K562 (cell line): ENCODE data around the gene COL7A1. TPM values are rescaled to one million over a fixed set of nuclear protein-coding genes. Genes with fewer than 3 reads are reported as not detected.

Experiments
- CHD4 ChIP-seq: fragments of 200-600 bp; sonication (generic); IDR thresholded peaks from 3 replicates; pipeline ENCODE4 v1.6.1; 2012; ENCODE audit warnings: low read depth, mild to moderate bottlenecking, mixed read lengths, low read length, inconsistent platforms; ENCODE audit not compliant: insufficient read depth, insufficient replicate concordance, poor library complexity, severe bottlenecking
- E4F1 ChIP-seq: fragments of 250-450 bp; sonication (Bioruptor Pico); IDR thresholded peaks from 2 replicates; pipeline ENCODE4 v1.5.0; 2021; ENCODE audit warnings: mild to moderate bottlenecking, borderline replicate concordance
- EWSR1 ChIP-seq: fragments of 450-650 bp; IDR thresholded peaks from 2 replicates; pipeline ENCODE4 v1.6.1; 2018; ENCODE audit warnings: borderline replicate concordance, mild to moderate bottlenecking, low read depth, moderate library complexity; ENCODE audit not compliant: partially characterized antibody
- HIVEP1 ChIP-seq: fragments of 250-450 bp; sonication (Bioruptor Pico); IDR thresholded peaks from 2 replicates; pipeline ENCODE4 v1.4.0; 2020; ENCODE audit warnings: mild to moderate bottlenecking
- MXI1 ChIP-seq: IDR thresholded peaks from 2 replicates; pipeline ENCODE4 v1.6.1; 2011; ENCODE audit warnings: low read depth, mild to moderate bottlenecking, improper control_type of control experiment, low read length
- TRIM24 ChIP-seq, 2 experiments: fragments of 450-650 bp; IDR thresholded peaks; 2 replicates each; pipeline ENCODE4 v1.6.1; 2016
- ZNF436 ChIP-seq: fragments of 250-450, 450-650 bp; sonication (Bioruptor Pico); formaldehyde crosslinking; IDR thresholded peaks from 2 replicates; pipeline ENCODE4 v1.7.0; 2020; ENCODE audit warnings: mild to moderate bottlenecking
- polyA plus RNA-seq, 8 experiments: library from polyadenylated mRNA; depleted of rRNA in 4 of 8; stranded (reverse) in 5 of 8; unstranded in 3 of 8; fragments of >200 nt; fragmentation: Nextera tagmentation in 2 of 8; fragmentation: Illumina TruSeq in 1 of 8; extraction: Ambion mirVana in 2 of 8; extraction: Trizol in 1 of 8; gene quantifications; 2 replicates each; pipeline versions ENCODE4 v1.2.1 to v1.2.3, GENCODE V29; 2011 to 2014; ENCODE audit warnings: inconsistent platforms in 1 of 8, missing spikeins in 1 of 8
- total RNA-seq, 7 experiments: library from RNA; depleted of rRNA in 6 of 7; stranded (reverse); fragments of >200 nt in 6 of 7; fragmentation: Illumina TruSeq in 2 of 7; extraction: Trizol in 2 of 7; gene quantifications; 2 replicates each; pipeline versions ENCODE4 v1.2.1 to v1.2.3, GENCODE V29; 2011 to 2021; ENCODE audit warnings: low replicate concordance in 1 of 7
- TF ChIP-seq, protein P1 (sequence below): fragments of 250-450 bp; sonication (Bioruptor Pico); IDR thresholded peaks from 2 replicates; pipeline ENCODE4 v1.8.0; 2021; ENCODE audit warnings: moderate library complexity, mild to moderate bottlenecking, inconsistent platforms
- TF ChIP-seq, protein P2 (sequence below), 2 experiments: fragments of 450-650 bp; IDR thresholded peaks; 2 replicates each; pipeline ENCODE4 v1.6.1; 2016; ENCODE audit warnings: mild to moderate bottlenecking in 2 of 2, borderline replicate concordance in 1 of 2, low read depth in 1 of 2, moderate library complexity in 1 of 2
- TF ChIP-seq, protein P3 (sequence below): fragments of 450-650 bp; formaldehyde crosslinking; IDR thresholded peaks from 2 replicates; pipeline ENCODE4 v1.4.0; 2020; ENCODE audit warnings: mild to moderate bottlenecking, moderate library complexity

The COL7A1 gene
- total and polyA plus RNA-seq, 9 of the 15 experiments (the other 6 are each of a cell fraction or from before 2014, with no cell fraction given) = 0.09 to 0.66 (median 0.35) TPM; not detected in 3

- TF ChIP-seq, protein P1, sequence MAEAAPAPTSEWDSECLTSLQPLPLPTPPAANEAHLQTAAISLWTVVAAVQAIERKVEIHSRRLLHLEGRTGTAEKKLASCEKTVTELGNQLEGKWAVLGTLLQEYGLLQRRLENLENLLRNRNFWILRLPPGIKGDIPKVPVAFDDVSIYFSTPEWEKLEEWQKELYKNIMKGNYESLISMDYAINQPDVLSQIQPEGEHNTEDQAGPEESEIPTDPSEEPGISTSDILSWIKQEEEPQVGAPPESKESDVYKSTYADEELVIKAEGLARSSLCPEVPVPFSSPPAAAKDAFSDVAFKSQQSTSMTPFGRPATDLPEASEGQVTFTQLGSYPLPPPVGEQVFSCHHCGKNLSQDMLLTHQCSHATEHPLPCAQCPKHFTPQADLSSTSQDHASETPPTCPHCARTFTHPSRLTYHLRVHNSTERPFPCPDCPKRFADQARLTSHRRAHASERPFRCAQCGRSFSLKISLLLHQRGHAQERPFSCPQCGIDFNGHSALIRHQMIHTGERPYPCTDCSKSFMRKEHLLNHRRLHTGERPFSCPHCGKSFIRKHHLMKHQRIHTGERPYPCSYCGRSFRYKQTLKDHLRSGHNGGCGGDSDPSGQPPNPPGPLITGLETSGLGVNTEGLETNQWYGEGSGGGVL (CRISPR knock-in tag) = no peak
- TF ChIP-seq MXI1 = no peak
- no peak for TF ChIP-seq E4F1 (CRISPR knock-in tag)
- TF ChIP-seq CHD4 = no peak
- TF ChIP-seq EWSR1 = no peak
- TF ChIP-seq ZNF436 (CRISPR knock-in tag) = no peak
- TF ChIP-seq, protein P2, sequence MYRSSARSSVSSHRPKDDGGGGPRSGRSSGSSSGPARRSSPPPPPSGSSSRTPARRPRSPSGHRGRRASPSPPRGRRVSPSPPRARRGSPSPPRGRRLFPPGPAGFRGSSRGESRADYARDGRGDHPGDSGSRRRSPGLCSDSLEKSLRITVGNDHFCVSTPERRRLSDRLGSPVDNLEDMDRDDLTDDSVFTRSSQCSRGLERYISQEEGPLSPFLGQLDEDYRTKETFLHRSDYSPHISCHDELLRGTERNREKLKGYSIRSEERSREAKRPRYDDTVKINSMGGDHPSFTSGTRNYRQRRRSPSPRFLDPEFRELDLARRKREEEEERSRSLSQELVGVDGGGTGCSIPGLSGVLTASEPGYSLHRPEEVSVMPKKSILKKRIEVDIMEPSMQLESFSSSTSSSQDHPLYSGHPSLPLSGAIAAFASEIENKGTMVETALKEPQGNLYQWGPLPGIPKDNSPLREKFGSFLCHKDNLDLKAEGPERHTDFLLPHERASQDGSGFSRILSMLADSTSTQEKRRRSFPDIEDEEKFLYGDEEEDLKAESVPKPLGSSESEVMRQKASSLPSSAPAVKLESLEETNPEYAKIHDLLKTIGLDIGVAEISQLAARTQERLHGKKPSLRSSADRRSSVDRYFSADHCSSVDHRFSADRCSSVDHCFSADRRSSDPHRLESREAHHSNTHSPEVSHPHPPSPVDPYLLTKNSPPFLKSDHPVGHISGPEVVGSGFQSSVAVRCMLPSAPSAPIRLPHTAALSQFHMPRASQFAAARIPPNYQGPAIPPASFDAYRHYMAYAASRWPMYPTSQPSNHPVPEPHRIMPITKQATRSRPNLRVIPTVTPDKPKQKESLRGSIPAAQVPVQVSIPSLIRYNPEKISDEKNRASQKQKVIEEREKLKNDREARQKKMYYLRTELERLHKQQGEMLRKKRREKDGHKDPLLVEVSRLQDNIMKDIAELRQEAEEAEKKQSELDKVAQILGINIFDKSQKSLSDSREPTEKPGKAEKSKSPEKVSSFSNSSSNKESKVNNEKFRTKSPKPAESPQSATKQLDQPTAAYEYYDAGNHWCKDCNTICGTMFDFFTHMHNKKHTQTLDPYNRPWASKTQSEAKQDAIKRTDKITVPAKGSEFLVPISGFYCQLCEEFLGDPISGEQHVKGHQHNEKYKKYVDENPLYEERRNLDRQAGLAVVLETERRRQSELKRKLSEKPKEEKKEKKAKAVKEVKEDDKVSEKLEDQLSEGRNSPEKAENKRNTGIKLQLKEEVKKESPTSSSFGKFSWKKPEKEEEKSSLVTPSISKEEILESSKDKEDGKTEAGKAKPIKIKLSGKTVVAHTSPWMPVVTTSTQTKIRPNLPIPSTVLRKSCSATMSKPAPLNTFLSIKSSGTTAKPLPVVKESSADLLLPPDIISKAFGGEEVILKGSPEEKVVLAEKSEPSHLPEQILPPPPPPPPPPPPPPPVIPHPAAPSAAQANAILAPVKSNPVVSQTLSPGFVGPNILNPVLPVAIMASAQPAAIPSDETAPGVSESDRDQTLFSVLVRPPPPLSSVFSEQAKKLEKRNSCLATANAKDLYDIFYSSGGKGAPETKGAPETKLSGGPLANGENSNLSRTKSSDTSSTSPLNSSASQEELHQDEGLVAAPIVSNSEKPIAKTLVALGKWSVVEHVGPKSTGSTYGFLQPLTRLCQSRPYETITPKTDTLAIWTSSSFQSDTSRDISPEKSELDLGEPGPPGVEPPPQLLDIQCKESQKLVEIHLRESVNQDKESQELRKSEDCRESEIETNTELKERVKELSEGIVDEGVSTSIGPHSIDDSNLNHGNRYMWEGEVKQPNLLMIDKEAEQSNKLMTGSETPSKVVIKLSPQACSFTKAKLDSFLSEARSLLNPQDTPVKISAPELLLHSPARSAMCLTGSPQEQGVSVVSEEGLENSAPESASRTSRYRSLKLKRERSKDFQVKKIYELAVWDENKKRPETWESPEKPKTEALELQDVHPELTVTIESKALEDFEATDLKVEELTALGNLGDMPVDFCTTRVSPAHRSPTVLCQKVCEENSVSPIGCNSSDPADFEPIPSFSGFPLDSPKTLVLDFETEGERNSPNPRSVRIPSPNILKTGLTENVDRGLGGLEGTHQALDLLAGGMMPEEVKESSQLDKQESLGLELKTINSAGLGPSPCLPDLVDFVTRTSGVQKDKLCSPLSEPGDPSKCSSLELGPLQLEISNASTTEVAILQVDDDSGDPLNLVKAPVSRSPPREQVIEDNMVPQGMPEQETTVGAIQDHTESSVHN (IDR thresholded peaks at IDR 0.05; ENCODE audit: borderline replicate concordance in 1 of 2, low read depth in 1 of 2) = no peak
- TF ChIP-seq, protein P3, sequence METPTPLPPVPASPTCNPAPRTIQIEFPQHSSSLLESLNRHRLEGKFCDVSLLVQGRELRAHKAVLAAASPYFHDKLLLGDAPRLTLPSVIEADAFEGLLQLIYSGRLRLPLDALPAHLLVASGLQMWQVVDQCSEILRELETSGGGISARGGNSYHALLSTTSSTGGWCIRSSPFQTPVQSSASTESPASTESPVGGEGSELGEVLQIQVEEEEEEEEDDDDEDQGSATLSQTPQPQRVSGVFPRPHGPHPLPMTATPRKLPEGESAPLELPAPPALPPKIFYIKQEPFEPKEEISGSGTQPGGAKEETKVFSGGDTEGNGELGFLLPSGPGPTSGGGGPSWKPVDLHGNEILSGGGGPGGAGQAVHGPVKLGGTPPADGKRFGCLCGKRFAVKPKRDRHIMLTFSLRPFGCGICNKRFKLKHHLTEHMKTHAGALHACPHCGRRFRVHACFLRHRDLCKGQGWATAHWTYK (CRISPR knock-in tag) = no peak
- no peak for TF ChIP-seq TRIM24 (IDR thresholded peaks at IDR 0.05)
- TF ChIP-seq HIVEP1 (CRISPR knock-in tag) = no peak
These were observed 14.2 kb upstream of the COL7A1 start, which contains the start of gene UQCRC1 (continued) for GRCh38 chr3:48609088-48610005.
